Measurements from ENCODE around the gene GGTLC2. TPM values are rescaled to one million over a fixed set of nuclear protein-coding genes. Genes with fewer than 3 reads are reported as not detected.
"Not testable (repeated sequence)": the region's sequence is repeated elsewhere in the genome, so short reads cannot be mapped to it uniquely, and the experiment has no call there.

Gene GGTLC2
- total RNA-seq, 1 donor from 2014 or later, result not detected

DNA sequence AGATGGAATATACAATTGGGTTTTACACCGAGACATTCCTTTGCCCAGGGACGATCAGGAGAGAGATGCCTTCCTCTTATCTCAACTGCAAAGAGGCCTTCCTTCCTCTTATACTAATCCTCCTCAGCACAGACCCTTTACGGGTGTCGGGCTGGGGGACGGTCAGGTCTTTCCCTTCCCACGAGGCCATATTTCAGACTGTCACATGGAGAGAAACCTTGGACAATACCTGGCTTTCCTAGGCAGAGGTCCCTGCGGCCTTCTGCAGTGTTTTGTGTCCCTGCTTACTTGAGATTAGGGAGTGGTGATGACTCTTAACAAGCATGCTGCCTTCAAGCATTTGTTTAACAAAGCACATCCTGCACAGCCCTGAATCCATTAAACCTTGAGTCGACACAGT is 5.3 kb downstream of the GGTLC2 start:
- H3K4me3 Mint-ChIP-seq; H3K36me3 Mint-ChIP-seq (ENCODE audit: low read depth); intact Hi-C loops (cut with micrococcal nuclease); H3K27me3 Mint-ChIP-seq (ENCODE audit: insufficient read depth); H3K27ac Mint-ChIP-seq; H3K4me1 Mint-ChIP-seq (ENCODE audit: low read depth); H3K9me3 Mint-ChIP-seq; DNase-seq (ENCODE audit: low spot score): not testable (repeated sequence)

- H3K9me3 Mint-ChIP-seq; H3K27ac Mint-ChIP-seq; intact Hi-C loops (cut with micrococcal nuclease); H3K27me3 Mint-ChIP-seq (ENCODE audit: insufficient read depth); H3K4me3 Mint-ChIP-seq; DNase-seq (ENCODE audit: low spot score); H3K36me3 Mint-ChIP-seq (ENCODE audit: low read depth); H3K4me1 Mint-ChIP-seq (ENCODE audit: low read depth): not testable (repeated sequence)
Measured at GRCh38 chr22:22650398-22650797, 6.0 kb downstream of the GGTLC2 start.

- DNase-seq (ENCODE audit: low spot score); H3K27me3 Mint-ChIP-seq (ENCODE audit: insufficient read depth); H3K27ac Mint-ChIP-seq; H3K4me1 Mint-ChIP-seq (ENCODE audit: low read depth); H3K9me3 Mint-ChIP-seq; intact Hi-C loops (cut with micrococcal nuclease); H3K36me3 Mint-ChIP-seq (ENCODE audit: low read depth); H3K4me3 Mint-ChIP-seq: not testable (repeated sequence)
Measured at GRCh38 chr22:22650803-22651515, 6.5 kb downstream of the GGTLC2 start.

GRCh38 chr22:22651593-22651992 is 7.2 kb downstream of the GGTLC2 start:
- H3K4me1 Mint-ChIP-seq (ENCODE audit: low read depth); H3K4me3 Mint-ChIP-seq; H3K27me3 Mint-ChIP-seq (ENCODE audit: insufficient read depth); DNase-seq (ENCODE audit: low spot score); H3K36me3 Mint-ChIP-seq (ENCODE audit: low read depth); H3K9me3 Mint-ChIP-seq; intact Hi-C loops (cut with micrococcal nuclease); H3K27ac Mint-ChIP-seq: not testable (repeated sequence)

- DNase-seq (ENCODE audit: low spot score); H3K27me3 Mint-ChIP-seq (ENCODE audit: insufficient read depth); H3K4me1 Mint-ChIP-seq (ENCODE audit: low read depth); H3K36me3 Mint-ChIP-seq (ENCODE audit: low read depth); intact Hi-C loops (cut with micrococcal nuclease); H3K27ac Mint-ChIP-seq; H3K9me3 Mint-ChIP-seq; H3K4me3 Mint-ChIP-seq: not testable (repeated sequence)
Measured at GRCh38 chr22:22652102-22652501, 7.7 kb downstream of the GGTLC2 start.

- H3K4me3 Mint-ChIP-seq; H3K9me3 Mint-ChIP-seq; intact Hi-C loops (cut with micrococcal nuclease); H3K27me3 Mint-ChIP-seq (ENCODE audit: insufficient read depth); H3K4me1 Mint-ChIP-seq (ENCODE audit: low read depth); H3K36me3 Mint-ChIP-seq (ENCODE audit: low read depth); DNase-seq (ENCODE audit: low spot score): not testable (repeated sequence)
- H3K27ac Mint-ChIP-seq, result peak overlapping the region; percentile 24
Measured at GRCh38 chr22:22652573-22652972, 8.2 kb downstream of the GGTLC2 start.

- H3K4me1 Mint-ChIP-seq (ENCODE audit: low read depth); intact Hi-C loops (cut with micrococcal nuclease); H3K9me3 Mint-ChIP-seq; H3K4me3 Mint-ChIP-seq; H3K36me3 Mint-ChIP-seq (ENCODE audit: low read depth); H3K27me3 Mint-ChIP-seq (ENCODE audit: insufficient read depth); H3K27ac Mint-ChIP-seq; DNase-seq (ENCODE audit: low spot score): not testable (repeated sequence)
Measured at GRCh38 chr22:22653677-22654381, 9.4 kb downstream of the GGTLC2 start.

DNA sequence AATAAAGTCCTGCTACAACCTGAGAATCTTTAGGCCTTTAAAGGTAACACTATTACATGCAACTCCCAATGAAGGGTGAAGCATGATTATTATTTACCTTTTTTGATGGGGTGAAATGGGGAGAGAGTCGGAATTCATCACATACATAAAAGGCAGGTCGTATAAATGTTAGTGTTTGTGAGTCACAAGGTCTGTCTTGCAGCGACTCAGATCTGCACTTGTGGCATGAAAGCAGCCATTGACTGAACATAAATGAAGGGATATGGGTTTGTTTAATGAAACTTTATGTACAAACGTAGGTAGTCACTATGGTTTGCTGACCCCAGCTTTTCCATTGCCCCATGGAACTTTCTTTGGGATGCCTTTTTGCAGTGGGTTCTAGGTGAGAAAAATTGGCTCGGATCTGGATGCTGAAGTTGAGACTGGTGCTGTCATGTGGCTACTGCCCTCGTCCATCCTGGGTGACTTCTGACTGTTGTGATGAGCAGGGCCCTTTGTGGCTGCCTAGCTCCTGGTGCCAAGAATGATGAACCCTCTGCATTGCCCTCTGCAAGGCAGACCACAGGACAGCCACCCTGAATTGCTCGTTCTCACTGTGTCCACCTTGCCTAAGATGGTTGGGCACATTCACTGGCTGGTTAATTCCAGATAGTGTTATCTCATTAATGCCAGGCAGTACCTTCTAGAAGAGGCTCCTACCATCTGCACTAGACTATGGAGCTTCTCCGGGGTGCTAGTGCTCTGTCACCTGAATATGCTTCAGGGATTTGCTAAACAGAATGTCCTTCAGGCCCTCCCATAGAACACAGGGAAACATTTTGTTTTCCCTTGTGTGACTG is 11.3 kb downstream of the GGTLC2 start:
- Mint-ChIP-seq H3K4me3 (no peak overlapping the region), H3K27ac (no peak overlapping the region), H3K9me3 (no peaks in the 10 kb centered on the region), H3K4me1 (ENCODE audit: low read depth) (peaks cover 10% of the 10 kb centered on the region), H3K36me3 (ENCODE audit: low read depth) (no peaks in the 10 kb centered on the region), H3K27me3 (ENCODE audit: insufficient read depth) (peaks cover 7% of the 10 kb centered on the region)
- intact Hi-C loops (cut with micrococcal nuclease), result no loop called here
- no peak for DNase-seq (ENCODE audit: low spot score)

- intact Hi-C loops (cut with micrococcal nuclease), result no loop called here
- H3K36me3 Mint-ChIP-seq (ENCODE audit: low read depth), result no peaks in the 10 kb centered on the region
- H3K9me3 Mint-ChIP-seq, result no peaks in the 10 kb centered on the region
Measured at GRCh38 chr22:22657712-22658111, 13.3 kb downstream of the GGTLC2 start.

GRCh38 chr22:22661275-22661674 is 16.9 kb downstream of the GGTLC2 start:
- Mint-ChIP-seq H3K4me1 (ENCODE audit: low read depth) (no peaks in the 10 kb centered on the region), H3K9me3 (no peaks in the 10 kb centered on the region), H3K27me3 (ENCODE audit: insufficient read depth) (peaks cover 9% of the 10 kb centered on the region), H3K27ac (no peak overlapping the region), H3K4me3 (no peak overlapping the region), H3K36me3 (ENCODE audit: low read depth) (no peaks in the 10 kb centered on the region)
- no peak for DNase-seq (ENCODE audit: low spot score)
- intact Hi-C loops (cut with micrococcal nuclease), result no loop called here

More at GRCh38 chr22:22657712-22658111, 13.3 kb downstream of the GGTLC2 start:
- no peak for DNase-seq (ENCODE audit: low spot score)
- Mint-ChIP-seq H3K27me3 (ENCODE audit: insufficient read depth) (peaks cover 7% of the 10 kb centered on the region), H3K4me1 (ENCODE audit: low read depth) (peaks cover 10% of the 10 kb centered on the region), H3K4me3 (no peak overlapping the region), H3K27ac (no peak overlapping the region)

- Mint-ChIP-seq H3K4me1 (ENCODE audit: low read depth) (no peaks in the 10 kb centered on the region), H3K36me3 (ENCODE audit: low read depth) (no peaks in the 10 kb centered on the region), H3K27me3 (ENCODE audit: insufficient read depth) (peaks cover 9% of the 10 kb centered on the region), H3K4me3 (no peak overlapping the region), H3K9me3 (no peaks in the 10 kb centered on the region), H3K27ac (no peak overlapping the region)
- no peak for DNase-seq (ENCODE audit: low spot score)
- intact Hi-C loops (cut with micrococcal nuclease), result no loop called here
Measured at GRCh38 chr22:22662095-22662494, 17.7 kb downstream of the GGTLC2 start.

DNA sequence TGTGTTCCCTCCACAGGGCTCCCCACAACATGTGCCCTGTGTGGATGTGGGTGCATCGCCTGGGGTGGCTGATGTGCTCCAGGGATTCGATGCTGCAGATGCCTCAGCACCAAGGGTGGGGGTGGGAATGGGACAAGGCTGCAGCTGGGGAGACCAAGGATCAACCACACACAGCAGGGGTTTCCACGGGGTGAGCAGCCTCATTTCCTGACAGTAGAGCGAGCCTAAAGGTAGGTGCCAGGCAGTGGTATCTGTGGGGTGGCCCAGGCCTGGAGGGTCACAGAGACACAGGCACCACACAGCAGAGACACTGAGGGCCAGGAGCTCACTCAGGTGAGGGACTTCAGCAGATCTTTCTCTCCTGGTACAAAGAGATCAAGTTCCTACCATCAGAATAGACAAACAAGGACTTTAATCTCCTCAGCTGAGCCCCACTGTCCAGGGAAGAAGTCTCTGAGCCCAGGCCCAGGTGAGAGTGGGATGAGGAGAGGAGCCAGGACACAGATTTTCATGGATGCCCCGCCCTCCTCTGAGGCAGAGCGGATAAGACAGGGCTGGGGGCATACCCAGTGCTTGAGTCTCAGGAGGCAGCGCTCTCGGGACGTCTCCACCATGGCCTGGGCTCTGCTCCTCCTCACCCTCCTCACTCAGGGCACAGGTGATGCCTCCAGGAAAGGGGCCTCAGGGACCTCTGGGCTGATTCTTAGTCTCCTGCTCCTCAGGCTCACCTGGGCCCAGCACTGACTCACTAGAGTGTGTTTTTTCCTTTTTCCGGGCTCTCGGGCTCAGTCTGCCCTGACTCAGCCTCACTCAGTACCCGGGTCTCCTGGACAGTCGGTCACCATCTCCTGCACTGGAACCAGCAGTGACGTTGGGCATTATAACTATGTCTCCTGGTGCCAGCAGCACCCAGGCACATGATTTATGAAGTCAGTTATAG is 19.7 kb downstream of the GGTLC2 start:
- intact Hi-C loops (cut with micrococcal nuclease), result no loop called here
- Mint-ChIP-seq H3K36me3 (ENCODE audit: low read depth) (no peaks in the 10 kb centered on the region), H3K9me3 (no peaks in the 10 kb centered on the region), H3K27me3 (ENCODE audit: insufficient read depth) (peaks cover 5% of the 10 kb centered on the region), H3K4me3 (no peak overlapping the region), H3K27ac (no peak overlapping the region), H3K4me1 (ENCODE audit: low read depth) (no peaks in the 10 kb centered on the region)
- no peak for DNase-seq (ENCODE audit: low spot score)
